ENCODE results near the gene DNAI4. TPM values are rescaled to one million over a fixed set of nuclear protein-coding genes. Genes with fewer than 3 reads are reported as not detected.
"Not testable (repeated sequence)": the region's sequence is repeated elsewhere in the genome, so short reads cannot be mapped to it uniquely, and the experiment has no call there.

The DNAI4 gene
- total RNA-seq, 4 donors from 2014 or later = 4.9 to 6.2 (median 5.5) TPM

DNA sequence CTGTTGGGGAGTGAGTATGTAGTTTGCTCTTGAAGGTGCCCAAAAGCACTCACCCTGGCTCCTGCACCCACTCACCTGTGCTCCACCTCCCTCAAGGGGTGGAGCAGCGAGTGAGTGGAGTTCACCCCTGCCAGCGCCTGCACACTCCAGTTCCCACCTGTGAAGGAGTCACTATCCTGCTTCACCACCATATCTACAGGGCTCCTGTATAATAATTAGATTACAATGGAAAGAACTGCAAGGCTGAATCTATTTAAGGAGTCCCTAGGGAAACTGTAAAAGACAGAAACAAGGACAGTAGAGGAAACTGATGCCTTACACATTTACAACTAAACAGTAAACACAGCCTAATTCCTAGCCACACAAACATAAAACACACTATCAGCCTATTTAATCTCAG lies 4.1 kb downstream of the DNAI4 start:
- no peak for TF ChIP-seq EP300 (IDR thresholded peaks at IDR 0.05)
- TF ChIP-seq POLR2AphosphoS5 (IDR thresholded peaks at IDR 0.05) = no peak
- TF ChIP-seq, protein P1, sequence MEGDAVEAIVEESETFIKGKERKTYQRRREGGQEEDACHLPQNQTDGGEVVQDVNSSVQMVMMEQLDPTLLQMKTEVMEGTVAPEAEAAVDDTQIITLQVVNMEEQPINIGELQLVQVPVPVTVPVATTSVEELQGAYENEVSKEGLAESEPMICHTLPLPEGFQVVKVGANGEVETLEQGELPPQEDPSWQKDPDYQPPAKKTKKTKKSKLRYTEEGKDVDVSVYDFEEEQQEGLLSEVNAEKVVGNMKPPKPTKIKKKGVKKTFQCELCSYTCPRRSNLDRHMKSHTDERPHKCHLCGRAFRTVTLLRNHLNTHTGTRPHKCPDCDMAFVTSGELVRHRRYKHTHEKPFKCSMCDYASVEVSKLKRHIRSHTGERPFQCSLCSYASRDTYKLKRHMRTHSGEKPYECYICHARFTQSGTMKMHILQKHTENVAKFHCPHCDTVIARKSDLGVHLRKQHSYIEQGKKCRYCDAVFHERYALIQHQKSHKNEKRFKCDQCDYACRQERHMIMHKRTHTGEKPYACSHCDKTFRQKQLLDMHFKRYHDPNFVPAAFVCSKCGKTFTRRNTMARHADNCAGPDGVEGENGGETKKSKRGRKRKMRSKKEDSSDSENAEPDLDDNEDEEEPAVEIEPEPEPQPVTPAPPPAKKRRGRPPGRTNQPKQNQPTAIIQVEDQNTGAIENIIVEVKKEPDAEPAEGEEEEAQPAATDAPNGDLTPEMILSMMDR (IDR thresholded peaks at IDR 0.05) = no peak
- TF ChIP-seq POLR2A (IDR thresholded peaks at IDR 0.05; ENCODE audit: low read depth) = no peak
- no peak overlapping the region for H3K4me3 ChIP-seq
- WGBS = 100% methylated on average over 2 of the region's 2 CpGs
- intact Hi-C loops (cut with DNase I) = no loop called here
- H3K36me3 ChIP-seq = peaks cover 0 to 9% (median 3%) of the 10 kb centered on the region in 4 donors
- H3K4me1 ChIP-seq = peaks cover 12 to 17% (median 15%) of the 10 kb centered on the region in 4 donors
- DNase-seq (ENCODE audit: extremely low spot score) = no peak
- H3K9me3 ChIP-seq = no peaks in the 10 kb centered on the region
- H3K27ac ChIP-seq (replicated peaks in 1 of 4) = no peak overlapping the region
- no peaks in the 10 kb centered on the region for H3K27me3 ChIP-seq

DNA sequence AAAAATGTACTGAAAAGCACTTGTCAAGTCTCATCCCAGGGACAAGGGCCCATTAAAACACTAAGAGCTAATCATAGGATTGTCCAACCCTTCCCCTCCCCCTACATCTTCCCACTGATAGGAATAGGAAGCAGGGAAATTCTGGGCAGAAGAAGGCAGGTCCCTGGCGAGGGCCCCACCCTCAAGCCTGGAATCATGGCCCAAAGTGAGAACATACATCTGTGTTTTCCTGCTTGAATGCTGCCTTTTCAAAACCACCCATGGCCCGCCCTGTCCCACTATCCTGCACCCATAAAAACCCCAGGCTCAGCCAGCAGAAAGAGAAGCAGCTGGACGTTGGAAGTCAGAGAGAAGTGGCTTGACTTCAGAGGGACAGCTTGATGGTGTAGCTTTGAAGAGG lies 4.8 kb downstream of the DNAI4 start:
- Histone ChIP-seq H3K4me1 (peaks cover 12 to 16% (median 15%) of the 10 kb centered on the region in 4 donors), H3K9me3 (no peaks in the 10 kb centered on the region), H3K27me3 (no peaks in the 10 kb centered on the region), H3K36me3 (peaks cover 0 to 9% (median 3%) of the 10 kb centered on the region in 4 donors), H3K4me3 (no peak overlapping the region), H3K27ac (replicated peaks in 1 of 4) (no peak overlapping the region)
- intact Hi-C loops (cut with DNase I) = no loop called here
- 93% methylated on average over 3 of the region's 3 CpGs for WGBS
- no peak for DNase-seq (ENCODE audit: extremely low spot score)
- TF ChIP-seq POLR2AphosphoS5 (IDR thresholded peaks at IDR 0.05) = no peak
- TF ChIP-seq, protein P1 (IDR thresholded peaks at IDR 0.05) = no peak
- TF ChIP-seq POLR2A (IDR thresholded peaks at IDR 0.05; ENCODE audit: low read depth) = no peak

DNA sequence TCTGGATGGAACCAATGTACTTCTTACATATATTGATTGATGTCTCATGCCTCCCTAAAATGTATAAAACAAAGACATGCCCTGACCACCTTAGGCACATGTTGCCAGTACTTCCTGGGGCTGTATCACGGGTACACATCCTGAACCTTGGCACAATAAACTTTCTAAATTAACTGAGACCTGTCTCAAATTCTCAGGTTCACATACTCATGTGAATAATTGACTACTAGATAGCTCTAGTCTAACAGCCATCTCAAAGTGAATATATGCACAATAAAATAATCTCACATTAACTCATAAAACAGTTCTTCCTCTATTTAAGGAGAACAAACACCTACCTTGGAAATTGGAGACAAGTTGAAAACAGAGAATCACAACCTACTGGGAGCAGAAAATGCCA lies 5.6 kb downstream of the DNAI4 start:
- H3K27me3 ChIP-seq = no peaks in the 10 kb centered on the region
- intact Hi-C loops (cut with DNase I) = no loop called here
- TF ChIP-seq POLR2AphosphoS5 (IDR thresholded peaks at IDR 0.05) (no peak), POLR2A (IDR thresholded peaks at IDR 0.05; ENCODE audit: low read depth) (no peak), EP300 (IDR thresholded peaks at IDR 0.05) (no peak)
- TF ChIP-seq, protein P1 (IDR thresholded peaks at IDR 0.05) = no peak

DNA sequence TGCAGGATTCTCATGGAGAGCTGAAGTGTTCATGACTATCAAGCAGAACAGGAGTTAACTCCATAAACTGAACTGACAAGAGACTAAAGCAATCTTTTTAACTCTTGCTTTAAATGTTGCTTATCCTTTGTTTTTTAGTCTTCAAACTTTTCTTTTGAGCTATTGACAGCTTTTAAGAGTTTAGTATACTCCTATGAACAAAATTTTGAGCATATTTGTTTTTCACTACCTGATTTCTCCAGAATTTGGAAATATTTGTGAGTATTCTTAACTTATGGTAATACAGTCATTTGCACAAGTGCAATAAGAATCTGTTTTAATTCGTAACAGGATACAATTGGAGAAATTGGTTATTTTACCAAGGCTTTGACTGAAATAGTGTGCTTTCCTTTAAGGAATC lies 7.2 kb downstream of the DNAI4 start:
- Histone ChIP-seq H3K36me3 (peaks cover 0 to 9% (median 3%) of the 10 kb centered on the region in 4 donors), H3K27me3 (no peaks in the 10 kb centered on the region), H3K27ac (replicated peaks in 1 of 4) (no peak overlapping the region), H3K9me3 (no peaks in the 10 kb centered on the region), H3K4me1 (no peaks in the 10 kb centered on the region), H3K4me3 (no peak overlapping the region)
- DNase-seq (ENCODE audit: extremely low spot score) = no peak
- no peak for TF ChIP-seq EP300 (IDR thresholded peaks at IDR 0.05)
- TF ChIP-seq POLR2A (IDR thresholded peaks at IDR 0.05; ENCODE audit: low read depth) = no peak
- TF ChIP-seq POLR2AphosphoS5 (IDR thresholded peaks at IDR 0.05) = no peak
- TF ChIP-seq, protein P1 (IDR thresholded peaks at IDR 0.05) = no peak
- 96% methylated on average over 1 of the region's 1 CpG for WGBS
- intact Hi-C loops (cut with DNase I) = no loop called here

More for the DNA sequence above, 5.6 kb downstream of the DNAI4 start:
- peaks cover 10 to 13% (median 13%) of the 10 kb centered on the region in 4 donors for H3K4me1 ChIP-seq
- H3K9me3 ChIP-seq = no peaks in the 10 kb centered on the region
- no peak for DNase-seq (ENCODE audit: extremely low spot score)
- peaks cover 0 to 9% (median 3%) of the 10 kb centered on the region in 4 donors for H3K36me3 ChIP-seq
- 94% methylated on average over 1 of the region's 1 CpG for WGBS
- no peak overlapping the region for H3K4me3 ChIP-seq
- H3K27ac ChIP-seq (replicated peaks in 1 of 4) = no peak overlapping the region

DNA sequence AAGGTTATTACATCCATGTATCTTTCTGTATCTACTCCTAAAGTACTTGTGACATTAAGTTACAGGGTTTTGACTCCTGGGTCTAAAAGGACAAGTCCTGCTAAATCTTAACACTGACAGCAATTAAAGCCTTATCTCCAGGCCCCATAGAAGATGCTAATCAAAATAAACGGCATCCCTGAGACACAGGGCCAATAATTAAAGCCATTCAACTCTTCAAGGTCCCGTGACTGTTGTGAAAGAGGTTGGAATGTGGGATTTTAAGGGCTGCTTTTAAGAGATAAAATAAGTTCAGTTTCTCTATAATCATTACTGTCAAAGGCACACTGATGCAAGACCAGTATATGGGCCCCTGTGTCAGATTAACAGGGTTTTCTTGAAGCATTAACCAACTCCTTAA lies 8.3 kb downstream of the DNAI4 start:
- TF ChIP-seq POLR2A (IDR thresholded peaks at IDR 0.05; ENCODE audit: low read depth) = no peak
- no peak for TF ChIP-seq POLR2AphosphoS5 (IDR thresholded peaks at IDR 0.05)
- TF ChIP-seq, protein P1 (IDR thresholded peaks at IDR 0.05) = no peak
- no peak for TF ChIP-seq EP300 (IDR thresholded peaks at IDR 0.05)
- intact Hi-C loops (cut with DNase I) = no loop called here
- Histone ChIP-seq H3K36me3 (peaks cover 0 to 9% (median 3%) of the 10 kb centered on the region in 4 donors), H3K9me3 (no peaks in the 10 kb centered on the region), H3K4me1 (no peaks in the 10 kb centered on the region), H3K27me3 (no peaks in the 10 kb centered on the region), H3K27ac (replicated peaks in 1 of 4) (no peak overlapping the region), H3K4me3 (no peak overlapping the region)
- 65% methylated on average over 2 of the region's 2 CpGs for WGBS
- DNase-seq (ENCODE audit: extremely low spot score) = no peak

DNA sequence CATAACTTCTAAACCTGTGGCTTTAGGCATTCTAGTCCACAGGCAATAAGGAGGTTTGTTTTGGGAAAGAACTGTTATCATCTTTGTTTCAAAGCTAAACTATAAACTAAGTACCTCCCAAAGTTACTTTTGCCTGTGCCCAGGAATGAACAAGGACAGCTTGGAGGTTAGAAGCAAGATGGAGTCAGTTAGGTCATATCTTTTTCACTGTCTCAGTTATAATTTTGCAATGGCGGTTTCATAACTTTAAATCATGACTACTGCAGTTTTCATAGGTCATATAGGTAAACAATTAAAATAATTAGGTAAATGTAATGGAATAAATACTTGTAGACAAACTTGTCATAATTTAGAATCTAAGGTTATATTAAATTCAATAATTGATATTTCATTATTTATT lies 9.5 kb downstream of the DNAI4 start:
- H3K36me3 ChIP-seq; H3K4me1 ChIP-seq; H3K27me3 ChIP-seq; intact Hi-C loops (cut with DNase I); H3K9me3 ChIP-seq; H3K4me3 ChIP-seq; H3K27ac ChIP-seq (replicated peaks in 1 of 4); DNase-seq (ENCODE audit: extremely low spot score): not testable (repeated sequence)
- WGBS = 100% methylated on average over 1 of the region's 1 CpG
